Esophagus (tissue), 2 donors: ENCODE measurements around the gene D2HGDH. TPM values are rescaled to one million over a fixed set of nuclear protein-coding genes. Genes with fewer than 3 reads are reported as not detected.

Source experiments
- H3K27ac ChIP-seq, 2 donors: one replicate each; pipeline ENCODE4 v1.5.1; 2013; ENCODE audit warnings: low read depth in 2 of 2, mild to moderate bottlenecking in 2 of 2, inconsistent platforms in 1 of 2, low read length in 1 of 2, moderate library complexity in 1 of 2
- H3K27me3 ChIP-seq, 2 donors: one replicate each; pipeline ENCODE4 v1.6.1; 2013; ENCODE audit warnings: low read length in 2 of 2, control low read depth in 1 of 2, mild to moderate bottlenecking in 1 of 2; ENCODE audit not compliant: insufficient read depth in 2 of 2, control insufficient read depth in 1 of 2
- H3K36me3 ChIP-seq, 2 donors: one replicate each; pipeline ENCODE4 v1.6.1; 2013; ENCODE audit warnings: low read length in 1 of 2; ENCODE audit not compliant: control insufficient read depth in 2 of 2, insufficient read depth in 2 of 2
- H3K4me1 ChIP-seq, 2 donors: one replicate each; pipeline ENCODE4 v1.6.1; 2013; ENCODE audit warnings: low read length in 1 of 2; ENCODE audit not compliant: control insufficient read depth in 2 of 2, insufficient read depth in 2 of 2
- H3K4me3 ChIP-seq, 2 donors: one replicate each; pipeline ENCODE4 v1.5.1; 2013; ENCODE audit warnings: low read length in 2 of 2, mild to moderate bottlenecking in 2 of 2, low read depth in 1 of 2, moderate library complexity in 1 of 2
- H3K9me3 ChIP-seq, 2 donors: one replicate each; pipeline ENCODE4 v1.6.1; 2013; ENCODE audit warnings: mild to moderate bottlenecking in 2 of 2, low read depth in 1 of 2, low read length in 1 of 2, moderate library complexity in 1 of 2; ENCODE audit not compliant: control insufficient read depth in 2 of 2, insufficient read depth in 1 of 2
- WGBS, 2 donors: extraction: QIAGEN DNeasy Blood & Tissue Kit; methylation state at CpG; one replicate each; pipeline ENCODE4 v1.1.7; 2013; 5-methylcytosine and 5-hydroxymethylcytosine counted together
- polyA plus RNA-seq, 2 donors: library from polyadenylated mRNA; stranded (reverse); fragments of 200-250 nt; gene quantifications; one replicate each; pipeline ENCODE4 v1.2.3, GENCODE V29; 2013
- donor health status: healthy with polysubstance abuse.
- donor health status: Bipolar disorder and iron deficiency.

The D2HGDH gene
- polyA plus RNA-seq, 2 donors = 26.2 to 49.1 TPM

DNA sequence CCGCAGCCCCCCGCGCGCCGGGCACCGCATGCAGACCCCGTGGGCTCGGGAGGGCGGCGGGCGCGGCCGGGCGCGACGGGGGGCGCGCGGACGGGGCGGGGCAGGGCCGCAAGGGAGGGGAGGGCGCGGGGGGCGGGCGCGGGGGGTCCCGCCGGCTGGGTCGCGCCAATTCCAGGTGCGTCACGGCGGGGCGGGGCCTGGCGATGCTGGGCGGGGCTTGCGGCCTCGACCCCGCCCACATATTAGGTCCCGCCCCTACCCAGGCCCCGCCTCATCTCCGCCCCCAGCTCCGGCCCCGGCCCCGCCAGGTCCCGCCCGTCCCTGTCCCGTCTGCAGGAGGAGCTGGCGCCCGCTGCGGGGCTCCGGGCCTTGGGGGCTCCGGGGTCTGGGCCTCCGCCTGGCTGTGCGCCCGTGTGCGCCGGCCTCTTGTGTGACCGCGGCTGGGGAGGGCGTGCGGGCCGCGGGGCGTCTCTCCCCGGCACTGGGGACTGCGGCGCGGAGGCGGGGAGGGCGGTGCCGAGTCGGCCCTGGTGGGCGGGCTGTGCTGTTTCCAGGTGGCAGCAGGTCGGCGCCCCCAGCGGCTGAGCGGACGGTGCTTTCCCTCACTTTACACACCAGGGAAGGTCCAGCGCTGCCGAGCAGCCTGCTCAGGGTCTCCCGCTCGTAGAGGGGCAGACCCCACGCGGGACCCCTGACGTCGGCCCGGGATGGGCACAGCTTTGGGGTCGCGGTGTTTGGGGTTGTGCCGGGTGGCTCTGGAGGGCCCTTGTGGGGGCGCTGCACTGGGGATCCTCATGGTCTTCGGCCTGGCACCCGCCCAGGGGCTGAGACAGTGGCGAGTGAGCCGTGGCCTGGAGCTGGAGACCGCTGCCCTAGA is 32.0 kb upstream of the D2HGDH start:
- H3K27ac ChIP-seq = peak overlapping the region; percentile 94 to 99
- WGBS, 2 donors = 0 to 1% methylated on average over 55 to 97 of the region's 98 CpGs
- no peaks in the 10 kb centered on the region for H3K27me3 ChIP-seq
- H3K9me3 ChIP-seq = no peaks in the 10 kb centered on the region
- H3K4me3 ChIP-seq = peak overlapping the region; percentile 58 to 93
- peaks cover 0 to 5% of the 10 kb centered on the region in 2 donors for H3K4me1 ChIP-seq
- peaks cover 4 to 6% of the 10 kb centered on the region in 2 donors for H3K36me3 ChIP-seq

DNA sequence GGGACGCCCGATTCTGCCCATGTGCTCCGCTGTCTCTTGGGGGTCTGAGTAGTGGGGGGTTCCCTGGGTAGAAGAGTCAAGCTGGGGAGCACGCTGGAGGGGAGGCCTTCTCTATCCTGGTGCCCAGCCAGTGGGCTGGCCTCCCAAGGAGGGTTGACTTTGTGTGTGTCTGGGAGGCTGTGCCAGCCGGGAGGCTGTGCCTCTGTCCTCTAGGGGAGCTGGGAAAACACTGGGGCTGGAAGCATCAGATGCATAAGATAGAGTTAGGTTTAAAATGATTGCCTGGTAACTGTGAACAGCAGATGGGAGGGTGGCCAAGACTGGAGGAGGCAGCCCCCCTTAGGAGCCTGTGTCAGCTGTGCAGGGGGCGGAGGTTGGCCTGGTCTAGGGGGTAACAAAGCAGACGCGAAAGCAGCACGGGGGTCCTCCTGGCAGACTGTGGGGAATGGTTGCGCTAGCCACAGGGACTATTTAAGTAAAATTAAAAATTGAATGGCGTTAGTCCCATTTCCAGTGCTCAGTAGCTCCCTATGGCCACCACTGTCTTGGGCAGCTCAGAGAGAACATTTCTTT is 31.3 kb upstream of the D2HGDH start:
- Histone ChIP-seq H3K27ac (peak overlapping the region in 1 of 2 donors; percentile 66), H3K4me3 (peak overlapping the region; percentile 58 to 91), H3K36me3 (peaks cover 4 to 6% of the 10 kb centered on the region in 2 donors), H3K27me3 (no peaks in the 10 kb centered on the region), H3K9me3 (no peaks in the 10 kb centered on the region), H3K4me1 (peaks cover 0 to 5% of the 10 kb centered on the region in 2 donors)
- 39 to 46% methylated on average over 10 to 11 of the region's 11 CpGs for WGBS, 2 donors

DNA sequence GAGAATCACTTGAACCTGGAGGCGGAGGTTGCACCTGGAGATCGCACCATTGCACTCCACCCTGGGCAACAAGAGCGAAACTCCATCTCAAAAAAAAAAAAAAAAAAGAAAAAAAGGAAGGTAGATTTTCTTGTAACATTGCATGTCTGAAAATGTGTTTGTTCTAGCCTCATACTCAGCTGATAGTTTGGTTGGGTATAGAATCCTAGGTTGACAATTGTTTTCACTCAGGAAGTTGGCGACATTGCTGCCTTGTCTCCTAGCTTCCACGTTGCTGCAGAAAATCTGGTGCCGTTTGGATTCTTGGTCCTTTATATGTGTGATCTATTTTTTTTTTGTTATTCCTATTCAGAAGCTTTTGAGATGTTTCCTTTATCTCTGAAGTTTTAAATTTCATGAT is 27.9 kb upstream of the D2HGDH start:
- Histone ChIP-seq H3K27ac (no peak overlapping the region), H3K36me3 (peaks cover 11 to 18% of the 10 kb centered on the region in 2 donors), H3K27me3 (no peaks in the 10 kb centered on the region), H3K4me3 (no peak overlapping the region), H3K4me1 (peaks cover 0 to 5% of the 10 kb centered on the region in 2 donors), H3K9me3 (no peaks in the 10 kb centered on the region)
- 97 to 100% methylated on average over 6 of the region's 6 CpGs for WGBS, 2 donors

DNA sequence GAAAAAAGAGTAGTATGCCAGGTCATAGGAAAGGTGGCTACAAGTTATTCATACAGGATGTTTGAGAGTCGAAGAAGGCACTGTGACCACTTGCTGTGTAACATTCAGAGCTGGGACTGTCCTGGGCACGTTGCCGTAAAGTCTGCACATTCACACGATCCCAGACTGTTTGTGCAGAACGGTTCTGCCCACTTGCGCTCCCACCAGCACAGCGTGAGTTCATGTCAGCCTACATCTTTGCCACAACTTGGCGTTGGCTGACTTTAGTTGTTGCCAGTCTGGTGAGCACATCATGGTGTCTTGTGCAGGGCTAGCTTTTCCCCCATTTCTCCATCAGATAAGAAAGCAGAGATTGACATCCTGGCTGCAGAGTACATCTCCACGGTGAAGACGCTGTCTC is 25.6 kb upstream of the D2HGDH start:
- peaks cover 15 to 26% of the 10 kb centered on the region in 2 donors for H3K36me3 ChIP-seq
- no peak overlapping the region for H3K4me3 ChIP-seq
- 87 to 90% methylated on average over 10 of the region's 10 CpGs for WGBS, 2 donors
- no peaks in the 10 kb centered on the region for H3K27me3 ChIP-seq
- H3K4me1 ChIP-seq = no peaks in the 10 kb centered on the region
- no peaks in the 10 kb centered on the region for H3K9me3 ChIP-seq
- H3K27ac ChIP-seq = no peak overlapping the region

DNA sequence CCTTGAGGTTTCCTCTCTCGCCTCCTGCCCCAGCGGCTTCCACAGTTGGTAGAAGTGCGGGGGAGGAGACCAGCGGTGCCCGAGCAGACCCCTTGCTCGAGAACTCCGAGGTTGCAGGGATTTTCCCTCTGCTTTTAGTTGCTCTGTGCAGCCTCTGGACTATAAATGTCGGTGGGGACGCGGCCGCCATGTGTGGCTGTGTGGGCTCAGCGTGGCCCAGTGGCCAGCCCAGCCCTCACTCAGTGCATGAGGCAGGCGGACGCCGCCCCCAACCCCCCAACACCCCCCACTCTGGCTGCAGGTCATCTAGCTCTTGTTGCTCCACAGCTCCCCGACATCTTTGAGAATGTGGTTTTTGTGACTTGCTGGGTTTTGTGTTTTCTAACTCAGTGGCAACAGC is 15.3 kb upstream of the D2HGDH start:
- H3K27ac ChIP-seq = no peak overlapping the region
- H3K36me3 ChIP-seq = peaks cover 9 to 37% of the 10 kb centered on the region in 2 donors
- no peak overlapping the region for H3K4me3 ChIP-seq
- no peaks in the 10 kb centered on the region for H3K27me3 ChIP-seq
- H3K4me1 ChIP-seq = no peaks in the 10 kb centered on the region
- WGBS, 2 donors = 96 to 97% methylated on average over 16 of the region's 16 CpGs
- H3K9me3 ChIP-seq = peaks cover 0 to 2% of the 10 kb centered on the region in 2 donors

DNA sequence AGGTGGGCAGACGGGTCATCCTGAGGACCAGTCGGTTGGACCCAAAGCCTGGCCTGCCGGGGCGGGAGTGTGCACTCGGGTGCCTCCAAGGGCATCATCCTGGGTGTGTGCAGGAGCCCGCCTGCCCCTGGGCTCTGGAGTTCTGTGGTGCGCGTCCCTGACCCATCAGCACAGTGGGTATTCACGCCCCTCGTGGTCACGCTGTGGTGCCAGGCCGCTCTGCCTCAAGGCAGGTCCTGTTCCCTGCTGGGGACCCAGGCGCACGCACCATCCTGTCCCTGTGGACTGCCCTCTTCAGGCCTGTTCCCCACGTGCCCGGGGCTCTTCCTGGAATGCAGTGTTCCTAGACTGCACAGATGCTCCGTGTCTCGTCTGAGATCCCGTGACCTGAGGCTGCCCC is 14.3 kb upstream of the D2HGDH start:
- H3K27ac ChIP-seq = no peak overlapping the region
- H3K36me3 ChIP-seq = peaks cover 9 to 43% of the 10 kb centered on the region in 2 donors
- no peak overlapping the region for H3K4me3 ChIP-seq
- H3K9me3 ChIP-seq = no peaks in the 10 kb centered on the region
- H3K4me1 ChIP-seq = no peaks in the 10 kb centered on the region
- 94% methylated on average over 17 to 19 of the region's 19 CpGs for WGBS, 2 donors
- H3K27me3 ChIP-seq = no peaks in the 10 kb centered on the region

DNA sequence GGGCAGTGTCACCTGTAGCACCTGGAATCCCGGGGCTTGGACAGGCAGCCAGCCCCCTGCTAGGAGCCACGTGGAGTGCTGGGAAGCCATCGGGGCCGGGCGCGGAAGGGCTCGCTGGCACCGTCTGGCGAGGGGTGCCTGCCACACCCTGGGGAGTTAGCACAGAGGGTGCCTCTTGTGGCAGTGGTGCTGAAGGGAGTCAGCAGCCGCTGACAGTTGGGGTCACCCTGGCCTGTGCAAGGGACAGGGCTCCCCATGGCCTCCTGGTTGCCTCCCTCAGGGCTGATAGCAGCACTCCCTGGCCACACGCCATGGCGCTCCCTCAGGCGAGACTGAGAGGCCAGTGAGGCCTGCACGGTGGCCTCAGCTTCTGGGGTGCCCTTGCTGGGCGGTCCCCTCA is 13.9 kb upstream of the D2HGDH start:
- no peak overlapping the region for H3K27ac ChIP-seq
- no peaks in the 10 kb centered on the region for H3K9me3 ChIP-seq
- H3K36me3 ChIP-seq = peaks cover 9 to 47% of the 10 kb centered on the region in 2 donors
- no peaks in the 10 kb centered on the region for H3K27me3 ChIP-seq
- H3K4me3 ChIP-seq = no peak overlapping the region
- WGBS, 2 donors = 90 to 92% methylated on average over 14 to 15 of the region's 15 CpGs
- no peaks in the 10 kb centered on the region for H3K4me1 ChIP-seq

DNA sequence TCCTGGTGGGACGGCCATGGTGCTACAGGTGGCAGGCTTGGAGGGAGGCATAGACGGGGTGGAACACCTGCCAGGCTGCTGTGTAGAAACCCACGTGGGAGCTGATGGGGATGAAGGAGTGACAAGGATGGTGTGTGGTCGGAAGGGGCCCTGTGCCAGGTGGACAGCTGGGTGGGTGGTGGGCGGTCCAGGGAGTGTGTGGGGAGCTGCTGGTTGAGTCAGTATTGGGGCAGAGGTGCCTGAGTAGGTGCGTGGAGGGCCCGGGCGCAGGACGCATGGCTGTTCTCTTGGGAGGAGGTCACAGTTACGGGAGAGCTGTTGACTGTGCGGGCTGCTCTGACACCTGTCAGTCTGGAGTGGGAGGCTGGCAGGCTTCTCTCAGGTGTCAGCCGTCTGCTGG is 12.6 kb upstream of the D2HGDH start:
- Histone ChIP-seq H3K27ac (no peak overlapping the region), H3K4me3 (no peak overlapping the region), H3K36me3 (peaks cover 9 to 51% of the 10 kb centered on the region in 2 donors), H3K9me3 (no peaks in the 10 kb centered on the region), H3K27me3 (no peaks in the 10 kb centered on the region), H3K4me1 (no peaks in the 10 kb centered on the region)
- 92 to 96% methylated on average over 12 of the region's 12 CpGs for WGBS, 2 donors

DNA sequence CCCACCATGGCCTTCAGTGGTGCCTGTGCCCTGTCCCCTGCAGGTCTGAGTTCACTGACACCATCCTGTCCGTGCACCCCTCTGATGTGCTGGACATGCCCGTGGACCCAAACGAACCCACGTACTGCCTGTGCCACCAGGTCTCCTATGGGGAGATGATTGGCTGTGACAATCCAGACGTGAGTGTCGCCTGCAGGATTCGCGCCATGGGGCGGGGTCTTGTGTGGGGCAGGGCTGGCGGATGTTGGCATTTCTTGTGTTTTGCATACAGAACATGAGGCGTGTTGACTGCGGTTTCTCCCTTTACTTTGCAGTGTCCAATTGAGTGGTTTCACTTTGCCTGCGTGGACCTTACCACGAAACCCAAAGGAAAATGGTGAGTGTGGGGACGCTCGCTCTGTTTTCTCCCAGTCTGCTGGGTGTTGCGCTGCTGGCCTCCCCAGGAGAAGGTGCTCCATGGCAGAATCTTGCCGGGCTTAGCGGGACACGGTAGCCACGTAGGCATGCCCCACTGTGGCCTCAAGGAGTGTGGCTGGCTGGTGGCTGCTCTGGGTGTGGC is 11.5 kb upstream of the D2HGDH start:
- H3K27ac ChIP-seq = no peak overlapping the region
- WGBS, 2 donors = 98% methylated on average over 21 of the region's 21 CpGs
- H3K4me1 ChIP-seq = no peaks in the 10 kb centered on the region
- no peaks in the 10 kb centered on the region for H3K9me3 ChIP-seq
- H3K4me3 ChIP-seq = no peak overlapping the region
- H3K27me3 ChIP-seq = no peaks in the 10 kb centered on the region
- peaks cover 9 to 51% of the 10 kb centered on the region in 2 donors for H3K36me3 ChIP-seq
